NB4 (cell line): ENCODE measurements around the gene KCNQ2.

Experiments used
- DNase-seq: peaks from one replicate; pipeline ENCODE4 v3.0.0; 2010; ENCODE audit warnings: low read depth
- H3K4me3 ChIP-seq: one replicate; pipeline ENCODE4 v1.5.1; 2011; ENCODE audit warnings: mild to moderate bottlenecking, low read depth, low read length, moderate library complexity
- MYC ChIP-seq: IDR thresholded peaks from 2 replicates; pipeline ENCODE4 v1.6.1; 2011; ENCODE audit warnings: low read depth, low read length
- POLR2A ChIP-seq: IDR thresholded peaks from 2 replicates; pipeline ENCODE4 v1.6.1; 2011; ENCODE audit warnings: mild to moderate bottlenecking; ENCODE audit not compliant: insufficient read length; ENCODE audit errors: extremely low read depth
- TF ChIP-seq, protein P1 (sequence below): IDR thresholded peaks from one replicate; pipeline ENCODE4 v1.5.1; 2012; ENCODE audit warnings: low read depth, low read length
- TF ChIP-seq, protein P2 (sequence below): IDR thresholded peaks from 2 replicates; pipeline ENCODE4 v1.6.1; 2011; ENCODE audit warnings: low read depth, low read length

Gene KCNQ2

DNA sequence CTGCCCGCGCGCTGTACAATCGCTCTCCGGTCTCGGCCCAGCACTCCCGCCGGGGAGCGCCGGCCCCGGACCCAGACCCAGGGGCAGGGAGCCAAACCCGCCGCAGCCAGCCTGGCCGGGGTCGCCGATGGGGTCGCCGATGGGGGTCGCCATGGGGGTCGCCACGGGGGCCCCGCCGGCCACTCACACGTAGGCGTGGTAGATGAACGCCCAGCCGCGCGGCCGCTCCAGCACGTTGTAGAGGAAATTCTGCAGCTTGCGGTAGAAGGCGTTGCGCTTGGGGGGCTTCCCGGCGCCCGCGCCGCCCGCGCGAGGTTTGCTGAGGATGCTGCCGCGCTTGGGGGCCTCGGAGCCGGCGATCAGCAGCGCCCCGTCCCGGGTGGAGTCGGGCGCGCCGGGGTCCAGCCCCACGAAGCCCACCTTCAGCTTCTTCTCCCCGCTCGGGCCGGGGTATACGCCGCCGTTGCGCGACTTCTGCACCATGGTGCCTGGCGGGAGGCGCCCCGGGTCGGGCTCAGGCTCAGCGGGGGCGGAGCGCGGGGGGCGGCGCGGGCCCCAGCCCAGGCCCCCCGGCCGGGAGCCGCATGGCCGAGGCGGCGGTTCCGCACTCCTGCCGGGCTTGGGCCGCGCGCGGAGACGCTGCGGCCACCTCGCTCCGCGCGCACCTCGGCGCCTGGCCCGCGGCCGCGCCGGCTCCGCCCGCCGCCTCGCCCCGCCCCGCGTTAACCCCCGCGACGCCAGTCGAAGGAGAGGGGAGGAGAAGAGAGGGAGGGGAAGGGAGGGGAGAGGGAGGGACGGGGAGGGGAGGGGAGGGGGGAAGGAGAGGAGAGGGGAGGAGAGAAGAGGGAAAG is at the start of gene KCNQ2:
Gene KCNQ2 (minus strand): TSS at position 675 of the 851 bp plus-strand sequence. CDS start 192 bp downstream, at position 483.
- H3K4me3 ChIP-seq, result no peak within 1 kb of the TSS
- DNase-seq, result no peak
- TF ChIP-seq, protein P1, sequence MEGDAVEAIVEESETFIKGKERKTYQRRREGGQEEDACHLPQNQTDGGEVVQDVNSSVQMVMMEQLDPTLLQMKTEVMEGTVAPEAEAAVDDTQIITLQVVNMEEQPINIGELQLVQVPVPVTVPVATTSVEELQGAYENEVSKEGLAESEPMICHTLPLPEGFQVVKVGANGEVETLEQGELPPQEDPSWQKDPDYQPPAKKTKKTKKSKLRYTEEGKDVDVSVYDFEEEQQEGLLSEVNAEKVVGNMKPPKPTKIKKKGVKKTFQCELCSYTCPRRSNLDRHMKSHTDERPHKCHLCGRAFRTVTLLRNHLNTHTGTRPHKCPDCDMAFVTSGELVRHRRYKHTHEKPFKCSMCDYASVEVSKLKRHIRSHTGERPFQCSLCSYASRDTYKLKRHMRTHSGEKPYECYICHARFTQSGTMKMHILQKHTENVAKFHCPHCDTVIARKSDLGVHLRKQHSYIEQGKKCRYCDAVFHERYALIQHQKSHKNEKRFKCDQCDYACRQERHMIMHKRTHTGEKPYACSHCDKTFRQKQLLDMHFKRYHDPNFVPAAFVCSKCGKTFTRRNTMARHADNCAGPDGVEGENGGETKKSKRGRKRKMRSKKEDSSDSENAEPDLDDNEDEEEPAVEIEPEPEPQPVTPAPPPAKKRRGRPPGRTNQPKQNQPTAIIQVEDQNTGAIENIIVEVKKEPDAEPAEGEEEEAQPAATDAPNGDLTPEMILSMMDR, result no peak
- TF ChIP-seq, protein P2, sequence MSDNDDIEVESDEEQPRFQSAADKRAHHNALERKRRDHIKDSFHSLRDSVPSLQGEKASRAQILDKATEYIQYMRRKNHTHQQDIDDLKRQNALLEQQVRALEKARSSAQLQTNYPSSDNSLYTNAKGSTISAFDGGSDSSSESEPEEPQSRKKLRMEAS, result no peak
- TF ChIP-seq POLR2A (no peak), MYC (no peak)

DNA sequence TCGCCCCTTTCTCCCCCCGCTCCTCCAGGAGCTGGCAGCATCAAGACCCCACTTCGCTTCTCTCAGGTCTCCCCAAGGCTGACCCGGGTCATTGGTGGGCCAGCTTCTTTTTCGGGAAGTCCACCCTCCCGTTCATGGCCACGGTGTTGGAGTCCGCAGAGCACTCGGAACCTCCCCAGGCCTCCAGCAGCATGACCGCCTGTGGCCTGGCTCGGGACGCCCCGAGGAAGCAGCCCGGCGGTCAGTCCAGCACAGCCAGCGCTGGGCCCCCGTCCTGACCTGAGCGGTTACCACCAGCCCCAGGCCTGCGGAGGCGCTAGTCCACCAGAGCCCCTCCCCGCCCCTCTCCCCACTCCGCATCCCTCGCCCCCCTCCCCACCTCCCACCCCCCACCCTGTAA is 49.1 kb upstream of the KCNQ2 start:
- TF ChIP-seq, protein P2, result no peak
- no peak for TF ChIP-seq POLR2A
- no peak for TF ChIP-seq MYC
- TF ChIP-seq, protein P1, result no peak
- H3K4me3 ChIP-seq, result no peak overlapping the region
- DNase-seq, result no peak

DNA sequence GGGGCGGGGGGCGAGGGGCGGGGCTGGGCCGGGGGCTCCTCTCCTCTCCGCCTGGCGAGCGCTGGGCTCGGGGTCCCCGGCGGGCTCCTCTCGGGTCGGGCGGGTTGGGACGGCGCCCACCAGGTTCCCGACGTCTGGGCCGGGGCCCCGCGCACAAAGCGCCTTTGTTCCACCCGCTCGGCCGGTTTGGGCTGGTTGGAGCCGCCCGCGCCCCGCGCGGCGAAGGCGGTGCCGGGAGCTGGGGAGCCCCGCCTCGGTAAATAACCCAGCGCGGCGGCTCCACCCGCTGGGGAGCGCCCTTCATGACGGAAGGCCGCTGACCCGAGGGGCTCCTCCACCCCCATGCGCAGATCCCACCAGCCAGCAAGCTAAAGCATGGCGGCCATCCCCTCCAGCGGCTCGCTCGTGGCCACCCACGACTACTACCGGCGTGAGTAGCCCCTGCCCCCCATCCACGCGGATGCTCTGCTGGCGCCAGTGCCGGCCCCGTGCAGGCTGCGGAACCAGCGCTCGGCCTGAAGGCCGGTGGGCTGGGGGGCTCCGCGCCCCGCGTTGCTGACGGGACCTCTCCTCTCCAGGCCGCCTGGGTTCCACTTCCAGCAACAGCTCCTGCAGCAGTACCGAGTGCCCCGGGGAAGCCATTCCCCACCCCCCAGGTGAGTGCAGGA is 48.6 kb upstream of the KCNQ2 start:
- no peak for DNase-seq
- H3K4me3 ChIP-seq, result no peak overlapping the region
- TF ChIP-seq, protein P1, result no peak
- TF ChIP-seq, protein P2, result no peak
- TF ChIP-seq POLR2A (no peak), MYC (no peak)

DNA sequence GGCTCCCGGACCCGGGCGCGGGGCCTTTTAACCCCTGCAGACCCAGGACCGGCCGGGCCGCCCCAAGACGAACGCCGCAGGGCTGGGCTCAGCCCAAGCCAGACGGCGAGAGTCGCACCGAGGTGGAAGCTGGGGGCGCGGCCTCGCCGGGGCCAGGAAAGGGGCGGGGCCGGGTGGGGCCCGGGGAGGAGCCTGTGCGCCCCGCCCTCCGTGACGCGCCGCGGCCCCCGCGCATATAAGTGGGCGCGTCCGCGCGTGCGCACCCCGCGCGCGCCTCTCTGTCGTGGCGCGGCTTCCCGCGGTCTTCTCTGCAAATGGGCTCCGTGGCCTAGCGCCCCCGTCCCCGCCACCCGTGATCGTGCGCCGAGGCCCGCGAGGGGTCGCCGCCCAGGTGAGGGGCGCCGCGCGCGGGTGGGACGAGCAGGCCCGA is 48.1 kb upstream of the KCNQ2 start, which contains the start of gene PPDPF:
Gene PPDPF (plus strand): TSS at position 262 of the 430 bp plus-strand sequence. CDS start 544 bp downstream, outside the sequence.
- no peak within 1 kb of the TSS for H3K4me3 ChIP-seq
- no peak for DNase-seq
- no peak for TF ChIP-seq MYC
- no peak for TF ChIP-seq POLR2A
- TF ChIP-seq, protein P2, result no peak
- TF ChIP-seq, protein P1, result no peak

DNA sequence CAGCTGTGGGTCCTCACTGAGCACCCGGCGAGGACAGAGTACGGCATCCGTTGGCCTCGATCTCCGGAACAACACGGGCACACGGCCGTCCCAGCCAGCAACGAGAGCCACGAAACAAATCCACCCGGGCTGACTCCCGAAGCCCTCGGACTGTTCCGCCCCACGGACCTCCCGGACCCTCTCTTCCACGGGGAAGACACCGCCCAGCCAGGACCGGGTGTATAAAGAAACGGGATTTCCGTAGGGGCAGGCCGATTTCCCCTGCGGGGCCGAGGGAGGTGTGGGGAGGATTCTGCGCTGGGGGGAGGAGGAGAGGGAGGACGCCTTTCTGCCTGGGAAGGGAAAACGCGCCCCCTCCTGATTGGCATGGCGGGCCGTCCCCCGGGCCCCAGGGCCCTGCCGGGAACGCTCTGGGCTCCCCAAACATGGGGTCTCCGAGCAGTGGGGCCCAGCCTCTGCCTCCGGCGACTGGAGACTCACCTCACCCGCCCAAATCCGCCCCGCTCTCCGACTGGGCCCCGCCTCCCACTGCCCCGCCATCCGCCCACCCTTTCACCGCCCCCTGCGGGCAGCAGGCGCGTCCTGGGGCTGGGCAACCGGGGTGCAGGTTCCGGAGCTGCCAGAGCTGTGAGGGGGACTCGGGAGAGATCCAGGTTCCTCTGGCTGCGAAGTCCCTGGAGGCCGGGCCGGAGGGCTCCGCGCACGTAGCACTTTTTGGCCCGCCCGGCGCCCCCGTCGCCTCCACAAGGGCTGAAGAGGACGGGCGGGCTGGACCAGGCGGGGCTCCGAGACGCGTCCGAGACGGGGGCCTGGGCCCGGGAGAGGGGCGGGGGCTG is 47.4 kb upstream of the KCNQ2 start:
- no peak overlapping the region for H3K4me3 ChIP-seq
- no peak for DNase-seq
- TF ChIP-seq, protein P1, result no peak
- no peak for TF ChIP-seq MYC
